ENCODE data around the gene MUSTN1.

MUSTN1 gene

DNA sequence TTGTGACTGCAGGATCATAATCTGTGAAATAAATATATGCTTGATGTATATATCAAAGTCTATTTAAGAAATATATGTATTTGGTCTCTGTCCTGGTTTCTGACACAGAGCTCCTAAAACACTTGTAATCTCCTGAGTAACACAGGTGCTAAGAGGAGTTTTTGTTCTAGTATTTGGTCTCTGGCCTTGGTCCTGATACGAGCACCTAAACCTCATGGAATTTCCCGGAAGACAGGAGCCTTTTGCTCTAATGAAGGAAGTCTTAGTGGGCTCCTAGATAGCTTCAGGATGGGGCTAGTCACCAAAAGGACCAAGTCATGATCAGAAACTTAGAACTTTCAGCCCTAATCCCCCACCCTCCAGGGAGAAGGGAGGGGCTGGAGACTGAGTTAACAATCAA is 19.2 kb upstream of the MUSTN1 start:
- H3K27ac ChIP-seq = no peak overlapping the region
- DNase-seq (ENCODE audit: low read depth, low spot score) = no peak

DNA sequence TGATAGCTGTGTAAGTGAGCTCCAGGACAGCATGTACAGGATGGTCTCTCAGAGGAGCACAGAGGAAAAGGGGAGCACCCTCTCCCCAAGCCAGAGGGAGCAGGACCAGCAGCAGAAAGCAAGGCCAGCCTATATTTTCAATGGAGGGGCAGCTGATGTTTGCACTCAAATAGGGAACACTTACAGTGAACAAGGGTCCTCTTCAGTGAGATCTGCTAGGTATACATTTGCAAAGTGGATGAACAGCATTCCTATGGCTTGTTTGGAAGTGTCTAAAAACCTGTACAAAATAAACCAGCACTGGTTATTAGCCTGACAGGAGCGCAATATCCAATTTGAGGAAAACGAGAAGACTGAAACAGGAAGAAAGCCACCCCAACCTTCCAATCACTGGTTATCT is 17.6 kb upstream of the MUSTN1 start:
- H3K27ac ChIP-seq = no peak overlapping the region
- DNase-seq (ENCODE audit: low read depth, low spot score) = no peak

DNA sequence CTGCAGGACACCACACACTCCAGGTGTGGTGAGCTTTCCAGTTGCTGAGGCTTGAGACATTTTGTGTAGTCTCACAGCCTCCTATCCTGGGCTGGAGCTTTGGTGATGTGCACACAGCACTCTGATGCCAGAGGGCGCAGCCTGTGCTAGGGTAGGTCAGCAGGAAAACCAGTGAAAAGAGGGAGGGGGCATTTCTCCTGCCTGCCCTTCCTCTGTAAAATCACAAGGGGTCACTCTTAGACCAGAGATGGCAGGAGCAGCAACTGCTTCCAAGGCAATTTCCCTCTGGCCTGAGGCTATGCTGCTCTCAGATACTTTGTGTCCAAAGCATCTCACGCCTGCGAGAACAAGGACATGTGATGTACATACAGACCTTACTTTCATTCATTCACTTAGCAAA is 16.5 kb upstream of the MUSTN1 start:
- H3K27ac ChIP-seq = no peak overlapping the region
- DNase-seq (ENCODE audit: low read depth, low spot score) = no peak

DNA sequence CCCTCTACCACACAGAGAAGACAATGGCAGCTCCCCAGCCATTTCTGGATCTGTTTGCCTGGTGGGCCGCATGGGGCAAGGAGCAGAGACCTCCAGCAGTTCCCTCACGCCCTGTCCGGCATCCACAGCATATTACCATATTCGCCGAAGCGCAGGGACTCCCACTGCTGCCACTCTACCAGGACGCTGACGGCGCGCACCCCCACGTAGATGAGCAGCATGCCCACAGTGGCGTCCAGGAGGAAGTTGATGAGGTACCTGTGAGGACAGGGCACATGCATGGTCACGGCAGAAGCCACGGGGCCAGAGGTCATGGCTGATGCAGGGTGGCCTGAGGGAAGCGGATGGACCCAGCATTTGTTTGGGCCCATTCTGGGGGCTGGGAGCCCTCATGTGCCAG is 14.8 kb upstream of the MUSTN1 start:
- H3K27ac ChIP-seq = no peak overlapping the region
- DNase-seq (ENCODE audit: low read depth, low spot score) = no peak

DNA sequence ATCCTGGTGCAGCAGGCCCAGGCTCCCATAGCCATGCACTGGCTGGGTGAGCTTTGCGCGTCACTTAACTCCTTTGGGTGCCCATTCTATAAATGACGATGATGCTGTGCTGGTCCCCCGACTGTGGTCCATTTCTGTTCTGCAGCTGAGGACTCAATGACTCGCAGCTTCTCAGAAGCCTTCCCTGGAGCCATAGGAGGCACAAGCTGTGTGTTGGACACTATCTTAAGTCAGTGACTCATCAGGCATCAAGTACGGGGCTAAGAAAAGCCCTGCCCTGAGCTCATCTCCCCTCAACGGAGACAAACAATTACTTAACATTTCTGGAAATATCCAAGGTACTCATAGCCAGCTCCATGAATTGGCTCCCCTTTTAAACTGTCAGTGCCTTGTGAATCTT is 13.8 kb upstream of the MUSTN1 start:
- H3K27ac ChIP-seq = no peak overlapping the region
- DNase-seq (ENCODE audit: low read depth, low spot score) = no peak

DNA sequence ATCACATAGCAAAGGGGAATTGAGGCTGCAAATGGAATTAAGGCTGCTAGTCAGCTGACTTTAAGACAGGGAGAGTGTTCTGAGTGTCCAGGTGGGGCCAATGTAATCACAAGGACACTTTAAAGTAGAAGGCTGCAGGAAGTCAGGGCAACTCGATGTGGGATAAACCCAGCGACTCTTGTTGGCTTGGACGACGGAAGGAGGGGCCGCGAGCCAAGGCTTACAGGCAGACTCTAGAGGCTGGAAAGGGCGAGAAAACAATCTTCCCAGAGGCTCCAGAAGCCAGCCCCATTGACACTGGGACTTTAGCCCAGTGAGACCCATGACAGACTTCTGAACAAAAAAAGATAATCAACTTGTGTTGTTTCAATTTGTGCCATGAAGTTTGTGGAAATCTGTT is 12.9 kb upstream of the MUSTN1 start:
- no peak for DNase-seq (ENCODE audit: low read depth, low spot score)

DNA sequence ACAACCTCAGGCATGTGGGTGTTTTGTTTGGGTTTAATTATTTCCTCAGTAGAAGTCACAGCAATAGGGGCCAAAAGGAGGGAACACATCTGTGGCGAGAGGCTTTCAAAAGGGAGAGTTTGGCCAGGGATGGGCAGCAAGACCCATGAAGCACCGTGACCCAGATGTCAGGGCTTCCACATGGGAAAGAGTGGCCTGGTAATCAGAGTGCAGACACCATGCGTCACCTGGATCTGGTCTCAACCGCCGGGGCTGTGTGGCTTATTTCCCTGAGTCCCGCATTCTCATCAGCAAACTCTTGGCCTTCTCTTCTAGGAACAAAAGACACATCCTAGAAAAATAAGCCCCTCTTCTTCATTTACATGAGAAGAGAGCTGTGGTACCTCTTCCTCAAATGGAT is 12.4 kb upstream of the MUSTN1 start:
- DNase-seq (ENCODE audit: low read depth, low spot score) = no peak
- H3K27ac ChIP-seq = no peak overlapping the region

More for the DNA sequence above, 12.9 kb upstream of the MUSTN1 start:
- H3K27ac ChIP-seq = no peak overlapping the region

DNA sequence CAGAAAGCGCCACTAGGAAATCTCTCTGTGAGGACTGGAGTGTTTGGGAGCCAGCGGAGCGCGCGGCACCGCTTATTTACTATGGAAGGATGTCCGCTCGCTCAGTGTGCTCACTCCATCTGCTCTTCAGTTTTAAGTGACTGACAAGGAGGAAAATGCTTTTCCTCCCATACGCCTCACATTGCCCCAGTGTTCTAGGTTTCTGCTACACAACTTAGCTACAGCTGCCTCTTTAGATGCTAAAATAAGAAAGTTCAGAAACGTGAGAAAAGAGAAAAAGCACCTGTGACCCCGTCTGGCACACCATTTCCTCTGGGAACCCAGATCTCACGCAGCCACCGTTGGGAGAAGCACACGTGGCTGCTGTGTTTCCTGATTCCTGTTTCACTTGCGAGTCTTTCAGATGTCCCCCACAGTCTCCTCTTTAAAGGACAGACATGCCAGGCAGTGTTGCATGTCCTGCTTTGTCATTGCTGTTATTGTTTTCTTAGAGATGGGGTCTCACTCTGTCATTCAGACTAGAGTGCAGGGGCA is 11.7 kb upstream of the MUSTN1 start:
- no peak overlapping the region for H3K27ac ChIP-seq
- no peak for DNase-seq (ENCODE audit: low read depth, low spot score)

DNA sequence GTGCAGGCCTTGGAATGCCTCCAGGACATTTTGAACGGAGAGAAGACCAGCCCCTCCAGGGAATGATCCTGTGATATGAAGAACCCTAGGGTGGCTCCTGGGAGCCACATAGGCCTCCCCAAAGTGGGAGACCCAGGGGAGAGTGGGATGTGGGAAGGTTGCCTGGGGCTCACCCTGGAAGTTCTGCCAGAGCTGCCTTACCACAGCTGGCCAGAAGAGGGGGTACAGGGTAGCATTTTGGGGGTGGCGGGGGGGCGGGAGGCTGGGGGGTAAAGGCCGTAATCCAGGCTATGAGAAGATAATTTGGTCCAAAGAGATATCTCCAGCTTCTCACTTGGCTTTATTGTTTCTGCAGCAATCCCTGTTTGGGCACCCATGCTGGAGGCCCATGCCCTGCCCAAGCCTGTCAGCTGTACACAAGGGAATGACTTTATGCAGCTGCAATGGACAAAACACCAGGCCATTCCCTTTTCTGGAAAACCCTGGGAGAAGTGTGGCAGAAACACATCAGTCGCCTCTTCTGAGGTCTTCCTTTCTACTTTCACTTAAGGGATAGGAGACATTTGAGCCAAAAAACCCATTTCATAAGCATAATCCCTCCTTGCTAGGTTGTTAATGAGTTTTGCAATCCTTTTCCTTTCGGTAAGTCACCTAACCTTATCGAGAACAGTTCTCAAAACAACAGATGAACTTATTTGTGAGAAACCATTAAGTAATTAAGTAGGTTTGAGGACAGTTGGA is 11.0 kb upstream of the MUSTN1 start:
- no peak for DNase-seq (ENCODE audit: low read depth, low spot score)
- H3K27ac ChIP-seq = no peak overlapping the region

DNA sequence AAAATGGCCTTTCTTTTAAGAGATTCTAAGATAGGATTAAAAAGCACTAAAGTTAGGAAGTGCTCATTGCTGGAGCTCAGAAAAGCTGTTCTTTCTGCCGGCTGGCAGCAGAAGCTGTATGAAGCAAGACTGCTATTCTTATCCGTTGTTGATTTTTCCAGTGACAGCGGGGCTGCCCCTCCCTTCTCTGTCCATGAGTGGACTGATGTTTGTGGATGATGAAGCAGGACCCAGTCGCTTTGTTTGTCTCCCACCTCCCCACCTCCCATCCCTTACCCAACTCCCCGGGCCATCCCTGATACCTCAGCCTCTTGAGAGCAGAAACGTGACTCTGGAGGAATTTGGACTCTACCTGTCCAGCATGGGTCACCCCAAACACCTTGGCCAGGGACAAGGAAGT is 10.3 kb upstream of the MUSTN1 start:
- no peak for DNase-seq (ENCODE audit: low read depth, low spot score)
- no peak overlapping the region for H3K27ac ChIP-seq

DNA sequence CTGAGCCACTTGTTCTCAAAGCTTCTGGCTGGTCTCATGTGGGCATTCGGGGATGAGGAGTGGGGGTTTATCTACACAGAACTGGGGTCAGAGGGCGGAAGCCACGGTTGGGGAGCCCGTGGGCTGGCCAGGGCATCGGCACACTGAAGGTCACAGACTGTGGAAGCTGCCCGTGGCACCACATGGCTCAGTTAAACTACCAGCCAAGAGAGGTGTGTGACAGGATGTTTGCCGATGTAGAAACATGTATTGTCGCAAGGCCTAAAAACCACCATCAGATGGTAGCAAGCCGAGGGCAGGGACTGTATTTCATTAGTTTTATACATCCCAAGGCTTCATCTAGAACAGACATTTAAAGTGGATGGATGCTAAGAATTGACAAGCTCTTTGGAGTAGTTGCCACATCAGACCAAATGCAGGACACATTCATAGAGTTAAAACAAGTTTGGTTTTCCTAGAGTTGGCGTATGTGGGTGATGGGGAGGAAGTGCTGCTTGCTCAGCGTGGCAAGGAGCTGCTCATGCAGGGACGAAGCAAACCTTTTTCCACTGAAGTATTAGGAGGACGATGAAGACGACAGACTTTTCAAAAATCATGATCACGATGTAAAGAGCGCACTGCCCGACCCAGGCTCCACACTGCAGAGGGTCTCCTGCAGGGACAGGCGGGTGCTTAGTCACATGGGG is 9.6 kb upstream of the MUSTN1 start:
- H3K27ac ChIP-seq = no peak overlapping the region
- DNase-seq (ENCODE audit: low read depth, low spot score) = no peak

DNA sequence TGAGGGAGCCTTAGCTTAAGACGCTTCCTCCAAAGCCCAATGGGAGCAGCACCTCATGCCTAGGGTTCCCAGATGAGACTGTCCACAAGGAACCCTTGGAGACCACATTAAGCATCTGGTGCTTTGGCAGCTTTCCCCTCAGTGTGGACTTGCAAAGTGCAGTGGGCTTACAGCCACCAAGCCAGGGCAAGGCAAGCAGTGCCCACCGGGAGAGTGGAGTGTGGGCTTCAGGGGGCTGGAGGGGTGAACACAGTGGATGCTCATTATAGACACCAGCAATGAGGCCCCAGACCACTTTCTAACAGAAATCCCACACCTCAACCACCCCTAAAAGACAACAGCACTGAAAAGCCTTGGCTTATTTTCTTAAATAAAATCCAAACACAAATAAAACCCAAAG is 9.1 kb upstream of the MUSTN1 start:
- no peak overlapping the region for H3K27ac ChIP-seq
- no peak for DNase-seq (ENCODE audit: low read depth, low spot score)

DNA sequence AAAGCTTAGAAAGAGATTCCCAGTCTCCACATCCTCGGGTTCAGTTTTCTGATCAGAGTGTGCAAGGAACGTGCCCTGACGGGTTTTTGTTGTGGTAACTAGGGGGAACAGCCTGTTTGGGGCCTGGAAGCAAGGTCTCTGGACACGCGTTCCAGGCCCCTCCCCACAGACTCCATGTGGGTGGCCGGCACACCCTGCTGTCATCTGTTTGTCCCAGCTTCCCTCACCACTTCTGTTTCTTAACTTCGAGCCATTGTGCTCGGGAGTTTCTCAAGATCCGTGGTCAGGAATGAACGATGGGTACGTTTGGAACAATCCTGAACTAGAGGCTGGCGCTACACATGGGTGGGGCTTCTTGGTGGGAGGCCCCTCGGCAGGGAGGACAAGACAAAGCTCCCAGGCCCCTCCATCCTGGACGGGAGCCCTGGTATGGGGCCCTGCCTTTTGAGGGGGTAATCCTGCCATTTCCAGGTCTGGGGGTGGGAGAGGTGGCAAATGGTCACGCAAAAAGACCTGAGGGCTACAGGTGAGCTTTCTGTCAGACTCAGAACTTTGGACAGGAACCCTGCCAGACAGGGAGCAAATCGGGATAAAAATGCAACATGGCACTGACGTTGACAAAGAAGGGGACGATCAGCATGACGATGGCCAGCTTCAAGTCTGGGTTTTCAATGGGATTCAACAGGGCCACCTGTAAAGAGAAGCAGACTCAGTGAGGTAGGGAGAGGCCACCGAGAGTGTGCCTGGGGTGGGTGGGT is 8.5 kb upstream of the MUSTN1 start:
- no peak overlapping the region for H3K27ac ChIP-seq
- no peak for DNase-seq (ENCODE audit: low read depth, low spot score)

DNA sequence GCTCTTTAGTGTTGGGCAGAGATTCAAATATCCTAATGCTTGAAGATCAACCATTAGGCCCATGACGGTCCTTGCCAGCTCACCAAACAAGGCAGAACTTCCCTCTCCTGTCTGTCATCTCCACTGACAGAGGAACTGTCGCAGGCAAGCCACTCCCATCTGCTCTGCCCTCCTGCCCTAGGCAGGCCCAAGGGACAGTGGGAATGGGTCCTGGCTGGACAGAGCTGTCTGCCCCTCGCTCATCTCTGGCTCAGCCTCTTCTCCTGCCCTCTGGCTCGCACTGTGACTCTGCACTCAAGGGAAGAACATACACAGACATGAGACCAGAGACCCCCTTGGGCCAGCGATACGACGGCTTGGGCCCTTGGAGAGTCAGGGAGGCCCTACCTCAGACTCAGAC is 7.6 kb upstream of the MUSTN1 start:
- H3K27ac ChIP-seq = no peak overlapping the region
- DNase-seq (ENCODE audit: low read depth, low spot score) = no peak

DNA sequence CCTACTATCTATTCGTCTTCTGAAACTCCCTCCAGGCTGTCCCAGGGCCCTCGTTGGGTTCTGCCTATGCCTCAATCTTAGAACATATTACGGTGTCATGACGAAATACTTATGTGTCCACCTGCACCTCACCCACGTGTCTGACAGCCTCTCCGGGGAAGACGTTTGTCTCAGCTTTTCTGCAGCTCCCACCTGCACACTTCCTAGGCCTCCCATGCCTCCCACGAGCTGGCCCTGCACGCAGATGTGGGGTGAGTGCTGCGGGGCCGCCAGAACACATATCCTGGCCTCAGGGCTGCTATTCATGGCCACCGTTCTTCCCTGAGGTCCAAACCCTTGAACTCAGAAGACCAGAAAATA is 7.1 kb upstream of the MUSTN1 start:
- H3K27ac ChIP-seq = no peak overlapping the region
- DNase-seq (ENCODE audit: low read depth, low spot score) = no peak

DNA sequence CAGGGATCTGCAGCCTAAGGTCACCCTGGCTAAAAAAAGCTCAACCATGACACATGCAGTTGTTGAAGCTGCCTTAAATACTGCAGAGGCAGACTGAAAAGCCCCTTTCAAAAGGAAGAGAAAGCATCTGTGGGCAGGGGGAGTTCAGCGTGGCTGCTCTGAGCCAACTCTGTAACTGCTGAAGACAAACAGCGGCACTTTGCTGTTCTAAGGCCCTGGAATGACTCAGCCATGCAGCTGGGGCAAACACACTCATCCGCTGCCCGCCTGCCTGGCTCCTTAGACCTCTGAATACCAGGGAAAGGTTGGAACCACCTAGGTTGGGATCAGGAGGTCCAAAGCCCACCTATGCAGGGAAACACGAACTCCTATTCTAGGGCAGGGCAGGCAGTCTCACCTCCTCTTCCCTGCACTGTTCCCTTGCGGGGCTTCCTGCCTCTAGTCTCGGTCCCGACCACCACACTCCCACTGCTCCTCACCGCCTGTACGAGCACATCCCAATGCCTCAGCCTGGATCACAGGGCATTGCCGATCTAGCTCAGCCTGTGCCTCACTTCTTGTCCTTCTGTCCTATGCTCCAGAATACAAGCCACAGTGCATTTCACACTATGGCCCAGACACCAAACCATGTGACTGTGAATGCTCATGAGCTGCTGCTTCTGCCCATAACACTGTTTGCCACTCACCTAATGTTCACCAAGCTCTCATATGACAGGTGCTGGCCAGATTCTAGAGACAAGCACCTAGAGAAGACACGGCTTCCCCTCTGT is 6.6 kb upstream of the MUSTN1 start:
- DNase-seq (ENCODE audit: low read depth, low spot score) = no peak
- no peak overlapping the region for H3K27ac ChIP-seq

DNA sequence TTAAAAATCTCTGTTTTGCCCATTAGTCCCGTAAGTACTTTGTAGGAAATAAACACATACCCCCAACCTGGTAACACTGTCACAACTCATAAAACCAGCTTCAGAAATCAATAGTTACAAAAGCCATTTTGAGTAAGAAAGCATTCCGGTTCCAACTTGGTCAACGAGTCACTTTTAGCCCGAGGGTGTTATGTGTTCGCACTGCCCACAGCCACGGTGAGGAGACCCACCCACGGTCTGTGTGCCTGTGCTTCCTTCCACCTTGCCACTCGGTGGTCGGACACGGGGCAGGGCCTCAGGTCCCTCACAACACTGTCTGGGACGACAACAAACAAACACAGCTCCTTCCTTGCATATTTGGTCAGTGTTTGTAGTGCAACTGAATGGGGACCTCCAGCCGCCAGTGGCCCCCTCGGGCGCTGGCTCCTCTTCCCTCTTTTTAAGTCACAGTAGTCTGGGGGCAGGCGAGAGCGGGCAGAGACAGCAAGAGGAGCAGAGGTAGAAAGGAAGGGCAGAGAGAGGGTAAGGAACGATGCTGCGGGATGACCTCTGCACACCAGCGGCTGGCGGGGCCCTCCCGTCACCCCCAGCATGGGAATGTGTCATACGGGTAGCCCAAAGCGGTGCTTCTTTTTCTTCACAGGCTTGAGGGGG is 5.2 kb upstream of the MUSTN1 start:
- no peak overlapping the region for H3K27ac ChIP-seq
- no peak for DNase-seq (ENCODE audit: low read depth, low spot score)

DNA sequence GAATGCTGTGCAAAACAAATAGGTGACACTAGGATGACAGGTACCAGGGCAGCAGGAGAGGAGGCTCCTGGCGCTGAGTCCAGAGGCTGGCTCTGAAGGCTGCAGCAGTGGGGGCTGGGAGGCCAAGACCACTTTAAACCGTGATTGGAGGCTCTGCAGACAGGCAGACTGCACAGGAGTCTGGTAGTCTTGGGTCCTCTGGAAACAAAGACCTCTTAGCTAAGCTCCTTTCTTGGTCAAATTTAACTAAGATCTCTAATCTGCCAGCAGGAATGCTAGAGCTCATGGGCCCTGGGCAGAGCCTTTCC is 4.4 kb upstream of the MUSTN1 start:
- H3K27ac ChIP-seq = no peak overlapping the region
- no peak for DNase-seq (ENCODE audit: low read depth, low spot score)

DNA sequence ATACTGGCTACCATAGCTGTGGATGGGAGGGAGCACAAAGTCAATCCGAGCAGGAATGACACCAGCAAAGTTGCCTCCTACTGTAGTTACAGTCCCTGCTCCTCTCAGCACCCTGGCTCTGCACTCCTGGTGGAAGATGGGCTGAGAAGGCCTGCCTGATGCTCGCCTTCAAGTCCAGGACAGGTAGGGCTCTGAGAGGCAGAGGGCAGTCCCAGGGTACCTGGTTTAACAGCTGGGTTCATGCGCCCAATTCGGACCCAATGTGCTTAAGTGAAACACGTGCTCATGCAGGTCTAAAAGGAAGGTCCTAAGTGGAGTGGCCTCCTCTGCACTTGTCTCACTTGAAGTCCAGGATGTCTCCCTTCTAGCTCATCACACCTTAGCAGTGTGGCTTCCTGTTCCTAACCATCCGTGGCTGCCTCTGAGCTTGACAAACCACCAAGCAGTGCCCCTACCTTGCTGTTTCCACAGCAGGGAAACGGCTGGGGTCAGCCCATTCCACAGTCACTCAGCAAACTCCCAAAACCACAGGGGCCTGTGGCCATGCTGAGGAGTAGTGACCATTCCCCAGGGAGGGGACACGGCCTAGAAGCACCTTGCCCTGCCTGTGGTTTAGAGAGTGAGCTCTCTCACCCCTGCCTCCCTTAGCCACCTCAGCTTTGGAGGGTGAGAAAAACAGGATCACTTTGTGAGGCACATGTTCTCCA is 3.9 kb upstream of the MUSTN1 start:
- no peak overlapping the region for H3K27ac ChIP-seq
- DNase-seq (ENCODE audit: low read depth, low spot score) = no peak

DNA sequence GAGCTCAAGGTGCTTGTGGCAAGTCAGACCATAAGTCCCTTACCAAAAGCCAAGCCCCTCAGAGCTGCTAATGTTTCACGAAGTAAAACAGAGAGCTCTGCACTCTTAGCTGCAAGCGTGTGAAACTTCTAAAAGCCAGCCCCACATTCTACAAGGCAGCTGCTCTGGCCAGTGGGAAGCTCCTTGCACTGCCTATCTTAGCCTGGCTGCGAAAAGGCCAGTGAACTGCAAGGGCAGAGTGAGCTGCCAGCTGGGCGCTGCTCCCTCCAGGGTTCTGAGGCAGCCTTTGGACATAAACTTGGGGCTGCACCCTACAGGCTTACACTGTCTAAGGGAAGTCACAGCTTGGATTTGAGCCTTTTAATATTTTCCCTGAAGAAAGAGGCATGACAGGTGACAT is 2.2 kb upstream of the MUSTN1 start:
- H3K27ac ChIP-seq = no peak overlapping the region
- DNase-seq (ENCODE audit: low read depth, low spot score) = no peak
